Fibroblast of lung (primary cell): ENCODE data around the gene EPHB2. TPM values are rescaled to one million over a fixed set of nuclear protein-coding genes. Genes with fewer than 3 reads are reported as not detected.

Experiments used
- DNase-seq, 2 donors: peaks; one replicate each; pipeline versions ENCODE4 v3.0.0 to v3.0.0-alpha.2; 2010; ENCODE audit warnings: low read depth in 2 of 2
- H2AFZ ChIP-seq: 2 replicates; pipeline ENCODE4 v1.5.1; 2012; ENCODE audit warnings: low read length, control low read depth, inconsistent platforms
- H3K27ac ChIP-seq: 2 replicates; pipeline ENCODE4 v1.5.1; 2011; ENCODE audit warnings: low read length, control low read depth; ENCODE audit not compliant: insufficient read depth
- H3K27me3 ChIP-seq: 2 replicates; pipeline ENCODE4 v1.5.1; 2011; ENCODE audit warnings: mild to moderate bottlenecking, low read length; ENCODE audit not compliant: control insufficient read depth, insufficient read depth
- H3K36me3 ChIP-seq: 2 replicates; pipeline ENCODE4 v1.5.1; 2011; ENCODE audit warnings: low read length; ENCODE audit not compliant: control insufficient read depth, insufficient read depth
- H3K4me1 ChIP-seq: 2 replicates; pipeline ENCODE4 v1.5.1; 2011; ENCODE audit warnings: low read length; ENCODE audit not compliant: control insufficient read depth, insufficient read depth; ENCODE audit errors: extremely low read depth
- H3K4me2 ChIP-seq: 2 replicates; pipeline ENCODE4 v1.5.1; 2011; ENCODE audit warnings: low read length, control low read depth; ENCODE audit not compliant: insufficient read depth; ENCODE audit errors: extremely low read depth
- H3K4me3 ChIP-seq, 4 experiments: fragments of 200-600 bp in 1 of 4; sonication (generic) in 1 of 4; replicated peaks in 1 of 4; 2 replicates each; pipeline ENCODE4 v1.5.1; 2011 to 2016; ENCODE audit warnings: low read length in 4 of 4, low read depth in 3 of 4, mild to moderate bottlenecking in 3 of 4, control low read depth in 2 of 4, inconsistent platforms in 1 of 4, mixed read lengths in 1 of 4; ENCODE audit not compliant: insufficient read depth in 1 of 4; ENCODE audit errors: control extremely low read depth in 1 of 4
- H3K79me2 ChIP-seq: 2 replicates; pipeline ENCODE4 v1.5.1; 2012; ENCODE audit warnings: mild to moderate bottlenecking, low read length, inconsistent platforms; ENCODE audit not compliant: control insufficient read depth, insufficient read depth
- H3K9ac ChIP-seq: 2 replicates; pipeline ENCODE4 v1.5.1; 2011; ENCODE audit warnings: mild to moderate bottlenecking, low read length, control low read depth; ENCODE audit not compliant: insufficient read depth
- H3K9me3 ChIP-seq: 2 replicates; pipeline ENCODE4 v1.5.1; 2012; ENCODE audit warnings: low read depth, low read length; ENCODE audit not compliant: control insufficient read depth, insufficient read depth
- H4K20me1 ChIP-seq: 2 replicates; pipeline ENCODE4 v1.5.1; 2011; ENCODE audit warnings: low read length; ENCODE audit not compliant: control insufficient read depth, insufficient read depth; ENCODE audit errors: extremely low read depth
- CTCF ChIP-seq, 2 donors: IDR thresholded peaks in 1 of 2; conservative IDR thresholded peaks in 1 of 2; 1 replicate in 1 of 2; 2 replicates in 1 of 2; pipeline ENCODE4 v1.5.1; 2011 to 2012; ENCODE audit warnings: low read length in 2 of 2, control low read depth in 1 of 2, inconsistent platforms in 1 of 2, low read depth in 1 of 2, mild to moderate bottlenecking in 1 of 2
- EZH2 ChIP-seq: IDR thresholded peaks from 2 replicates; pipeline ENCODE4 v1.5.1; 2012; ENCODE audit warnings: low read length, control low read depth, mild to moderate bottlenecking; ENCODE audit errors: missing control alignments
- polyA plus RNA-seq, 2 donors: library from polyadenylated mRNA; depleted of rRNA in 1 of 2; stranded (reverse) in 1 of 2; unstranded in 1 of 2; fragments of >200 nt; gene quantifications; 2 replicates each; pipeline ENCODE4 v1.2.1, GENCODE V29; 2011 to 2012; ENCODE audit warnings: missing spikeins in 1 of 2
- total RNA-seq: library from RNA; depleted of rRNA; stranded (reverse); fragments of >200 nt; gene quantifications from 2 replicates; pipeline ENCODE4 v1.2.1, GENCODE V29; 2014

EPHB2 gene
- total and polyA plus RNA-seq, 2 donors (not counting 1 experiment from before 2014, with no cell fraction given), result 4.1 to 11.2 TPM

- no peak overlapping the region for H2AFZ ChIP-seq
- H3K9ac ChIP-seq, result no peak overlapping the region
- DNase-seq, result no peak
- H3K4me1 ChIP-seq, result no peaks in the 10 kb centered on the region
- no peaks in the 10 kb centered on the region for H4K20me1 ChIP-seq
- H3K9me3 ChIP-seq, result no peaks in the 10 kb centered on the region
- TF ChIP-seq EZH2 (no peak), CTCF (conservative IDR thresholded peaks at IDR 0.05 in 1 of 2, IDR thresholded peaks at IDR 0.05 in 1 of 2; ENCODE audit: low read depth in 1 of 2, low read length in 2 of 2) (no peak)
- no peak overlapping the region for H3K27ac ChIP-seq
- H3K36me3 ChIP-seq, result no peaks in the 10 kb centered on the region
- no peak overlapping the region for H3K4me2 ChIP-seq
- peaks cover 8% of the 10 kb centered on the region for H3K27me3 ChIP-seq
- H3K4me3 ChIP-seq, result no peak overlapping the region
- H3K79me2 ChIP-seq, result no peaks in the 10 kb centered on the region
Measured at GRCh38 chr1:22677931-22678896, 32.4 kb upstream of the EPHB2 start.

GRCh38 chr1:22680726-22681125, 29.9 kb upstream of the EPHB2 start:
- no peak for DNase-seq
- Histone ChIP-seq H3K4me3 (no peak overlapping the region), H3K4me1 (no peaks in the 10 kb centered on the region), H3K9ac (no peak overlapping the region), H3K9me3 (no peaks in the 10 kb centered on the region), H3K36me3 (no peaks in the 10 kb centered on the region), H4K20me1 (no peaks in the 10 kb centered on the region), H3K27ac (no peak overlapping the region), H3K4me2 (no peak overlapping the region), H3K79me2 (no peaks in the 10 kb centered on the region), H3K27me3 (peaks cover 9% of the 10 kb centered on the region), H2AFZ (no peak overlapping the region)
- TF ChIP-seq EZH2, result no peak
- TF ChIP-seq CTCF (conservative IDR thresholded peaks at IDR 0.05 in 1 of 2, IDR thresholded peaks at IDR 0.05 in 1 of 2; ENCODE audit: low read depth in 1 of 2, low read length in 2 of 2), result no peak

- Histone ChIP-seq H3K27me3 (peaks cover 11% of the 10 kb centered on the region), H4K20me1 (no peaks in the 10 kb centered on the region), H3K4me3 (no peak overlapping the region), H3K9ac (no peak overlapping the region), H3K4me2 (no peak overlapping the region), H2AFZ (no peak overlapping the region), H3K79me2 (no peaks in the 10 kb centered on the region), H3K27ac (no peak overlapping the region), H3K36me3 (no peaks in the 10 kb centered on the region), H3K9me3 (no peaks in the 10 kb centered on the region), H3K4me1 (no peaks in the 10 kb centered on the region)
- no peak for DNase-seq
- TF ChIP-seq CTCF (conservative IDR thresholded peaks at IDR 0.05 in 1 of 2, IDR thresholded peaks at IDR 0.05 in 1 of 2; ENCODE audit: low read depth in 1 of 2, low read length in 2 of 2), result no peak
- TF ChIP-seq EZH2, result no peak
Measured at GRCh38 chr1:22681556-22682276, 28.9 kb upstream of the EPHB2 start.
